Adrenal gland (tissue), 5 donors: ENCODE data around the gene WDR77.

ENCODE experiments used
- CTCF ChIP-seq, 6 experiments: fragments of 450-650 bp in 4 of 6; fragments of 200-600 bp in 2 of 6; sonication (generic) in 1 of 6; IDR thresholded peaks; 1 replicate in 5 of 6; 2 replicates in 1 of 6; pipeline versions ENCODE4 v1.5.1 to v1.8.0; 2016 to 2021; ENCODE audit warnings: antibody characterized with exemption in 6 of 6, mild to moderate bottlenecking in 2 of 6, moderate library complexity in 1 of 6
- POLR2A ChIP-seq, 2 donors: fragments of 450-650 bp; IDR thresholded peaks; one replicate each; pipeline ENCODE4 v1.6.1; 2017; ENCODE audit warnings: antibody characterized with exemption in 2 of 2, mild to moderate bottlenecking in 2 of 2, moderate library complexity in 1 of 2
- donor health status: DM: no; HTN: no; CAD: no.

- TF ChIP-seq CTCF (IDR thresholded peaks at IDR 0.05) (no peak), POLR2A (IDR thresholded peaks at IDR 0.05) (no peak)
These were observed 20.5 kb upstream of the WDR77 start for GRCh38 chr1:111469539-111469938.
